Prostate gland (tissue), 2 donors: ENCODE measurements around the gene IL3.

Source experiments
- CTCF ChIP-seq, 4 experiments: fragments of 200-600 bp in 2 of 4; fragments of 450-650 bp in 2 of 4; sonication (generic) in 2 of 4; IDR thresholded peaks; 1 replicate in 3 of 4; 2 replicates in 1 of 4; pipeline ENCODE4 v1.5.1; 2016 to 2019; ENCODE audit warnings: antibody characterized with exemption in 4 of 4, mild to moderate bottlenecking in 2 of 4, moderate library complexity in 2 of 4
- POLR2A ChIP-seq: fragments of 450-650 bp; IDR thresholded peaks from one replicate; pipeline ENCODE4 v1.6.1; 2016; ENCODE audit warnings: antibody characterized with exemption, mild to moderate bottlenecking
- POLR2AphosphoS5 ChIP-seq: sonication (generic); formaldehyde crosslinking; IDR thresholded peaks from one replicate; pipeline ENCODE4 v1.6.1; 2017; ENCODE audit warnings: antibody characterized with exemption

- TF ChIP-seq CTCF (IDR thresholded peaks at IDR 0.05): no peak
- no peak for TF ChIP-seq POLR2A
- no peak for TF ChIP-seq POLR2AphosphoS5
Observed at GRCh38 chr5:132017316-132017715, 43.1 kb upstream of the IL3 start.
